SKM-1 treated with dmso at 0.1 percent for 144 hours (cell line): Measurements from ENCODE around the gene CD79B.
"Not testable (repeated sequence)": the region's sequence is repeated elsewhere in the genome, so short reads cannot be mapped to it uniquely, and the experiment has no call there.

ENCODE experiments used
- DNase-seq: peaks from one replicate; lab custom pipeline; 2025; ENCODE audit not compliant: unreplicated experiment; lab: John Stamatoyannopoulos, UW

Gene CD79B

DNA sequence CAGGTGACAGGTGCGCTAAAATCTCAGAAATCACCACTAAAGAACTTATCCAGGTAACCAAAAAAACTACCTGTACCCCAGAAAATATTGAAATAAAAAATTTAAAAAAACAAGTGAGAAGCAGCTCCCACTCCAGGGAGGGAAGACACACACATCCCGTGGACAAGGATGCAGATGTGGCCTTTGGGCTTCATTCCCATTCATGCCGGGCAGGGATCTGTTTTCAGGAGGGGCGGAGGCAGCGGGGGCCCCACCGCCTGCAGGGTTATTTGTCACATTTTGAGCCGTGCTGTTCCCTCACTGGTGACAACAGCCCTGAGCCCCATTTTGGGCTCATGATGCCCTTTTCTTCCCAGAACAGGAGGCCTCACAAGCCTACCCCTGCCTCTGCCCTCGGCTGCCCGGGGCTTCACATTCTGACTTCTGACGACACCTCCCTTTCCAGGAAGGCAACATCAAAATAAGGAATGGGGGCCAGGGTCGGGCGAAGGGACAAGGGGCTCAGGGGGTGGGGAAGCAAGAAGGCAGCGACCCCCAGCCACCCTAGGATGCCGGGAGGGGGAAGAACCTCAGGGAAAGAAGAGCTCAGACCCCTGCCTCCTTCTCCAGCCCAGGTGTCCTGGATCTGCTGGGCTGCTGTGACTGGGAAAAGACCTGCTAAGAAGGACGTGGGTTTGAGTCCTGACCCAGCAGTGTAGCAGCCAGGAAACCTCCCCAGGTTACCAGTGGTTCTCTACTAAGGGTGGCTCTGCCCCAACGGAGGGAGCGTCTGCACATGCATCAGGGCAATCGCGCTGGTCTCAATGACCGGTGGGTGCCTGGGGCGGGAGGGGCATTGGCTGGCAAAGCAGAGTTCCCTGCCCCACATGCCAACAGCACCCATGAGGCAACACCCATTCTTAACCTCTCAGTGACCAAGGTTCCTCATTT lies 2.3 kb upstream of the CD79B start:
- peak; percentile 11 for DNase-seq

DNA sequence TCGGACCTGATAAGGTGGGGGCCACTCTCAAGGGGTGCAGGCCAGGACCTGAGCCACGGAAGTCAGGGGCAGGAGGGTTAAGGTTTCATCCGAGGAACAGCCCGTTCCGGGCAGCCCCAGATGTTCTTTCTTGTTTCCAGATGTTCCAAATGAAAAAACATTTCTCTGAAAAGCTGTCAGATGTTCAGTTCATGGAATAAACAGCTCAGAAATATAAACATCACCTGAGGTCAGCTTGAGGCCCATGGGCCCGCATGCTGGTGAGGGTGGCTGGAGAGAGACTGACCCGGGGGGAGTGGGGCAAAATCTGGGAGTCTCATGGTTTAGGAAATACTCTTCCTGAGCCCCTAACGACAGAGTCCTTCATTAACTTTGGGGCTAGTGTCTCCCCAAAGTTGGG lies 1.5 kb upstream of the CD79B start:
- DNase-seq = no peak

DNA sequence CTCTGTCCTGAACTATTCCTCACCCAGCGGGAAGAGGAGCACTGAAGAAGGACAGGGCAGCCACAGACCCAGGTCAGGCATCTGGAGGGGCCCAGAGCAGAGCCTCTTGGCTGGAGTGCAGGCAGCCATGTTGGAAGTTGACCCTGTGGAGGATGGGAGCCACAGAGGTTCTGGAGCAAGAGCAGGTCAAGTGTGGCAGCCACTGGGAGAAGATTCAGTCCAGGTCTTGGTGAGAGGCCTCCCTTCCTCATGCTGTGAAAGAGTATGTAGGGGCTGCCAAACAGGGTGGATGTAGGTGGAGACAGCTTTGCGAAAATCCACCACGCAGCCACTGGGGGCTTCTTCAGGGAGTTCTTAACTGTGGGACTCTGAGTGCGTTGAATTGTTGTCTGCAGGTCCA lies 590 bp upstream of the CD79B start:
- no peak for DNase-seq

DNA sequence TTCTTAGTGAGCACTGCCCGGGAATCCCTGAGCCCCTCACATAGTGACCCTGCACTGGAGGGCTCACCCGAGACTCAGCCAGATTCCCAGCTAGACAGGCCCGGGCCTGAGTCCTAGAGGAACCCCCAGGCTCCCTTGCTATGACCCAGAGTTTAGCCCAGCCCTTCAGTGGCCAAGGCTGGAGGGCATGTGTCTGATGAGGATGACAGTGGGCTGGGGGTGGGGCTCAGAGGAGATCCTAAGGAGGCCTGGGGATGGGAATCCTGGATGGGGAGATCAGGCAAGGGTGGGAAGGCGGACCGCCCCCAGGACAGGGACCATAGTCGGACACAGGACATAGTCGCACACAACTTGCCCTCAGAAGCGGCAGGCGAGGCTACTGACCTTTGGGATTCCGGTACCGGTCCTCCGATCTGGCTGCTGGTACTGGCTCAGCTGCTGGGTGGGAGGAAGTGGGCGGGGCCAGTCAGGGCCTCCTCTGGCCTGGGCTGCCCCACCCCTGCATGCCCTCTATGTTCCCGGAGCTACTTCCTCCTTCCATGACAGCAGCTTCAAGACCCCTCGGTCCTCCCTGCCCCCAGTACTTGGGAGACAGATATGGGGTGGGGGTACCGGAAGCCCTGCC lies 1.1 kb downstream of the CD79B start:
- peak; percentile 21 for DNase-seq

DNA sequence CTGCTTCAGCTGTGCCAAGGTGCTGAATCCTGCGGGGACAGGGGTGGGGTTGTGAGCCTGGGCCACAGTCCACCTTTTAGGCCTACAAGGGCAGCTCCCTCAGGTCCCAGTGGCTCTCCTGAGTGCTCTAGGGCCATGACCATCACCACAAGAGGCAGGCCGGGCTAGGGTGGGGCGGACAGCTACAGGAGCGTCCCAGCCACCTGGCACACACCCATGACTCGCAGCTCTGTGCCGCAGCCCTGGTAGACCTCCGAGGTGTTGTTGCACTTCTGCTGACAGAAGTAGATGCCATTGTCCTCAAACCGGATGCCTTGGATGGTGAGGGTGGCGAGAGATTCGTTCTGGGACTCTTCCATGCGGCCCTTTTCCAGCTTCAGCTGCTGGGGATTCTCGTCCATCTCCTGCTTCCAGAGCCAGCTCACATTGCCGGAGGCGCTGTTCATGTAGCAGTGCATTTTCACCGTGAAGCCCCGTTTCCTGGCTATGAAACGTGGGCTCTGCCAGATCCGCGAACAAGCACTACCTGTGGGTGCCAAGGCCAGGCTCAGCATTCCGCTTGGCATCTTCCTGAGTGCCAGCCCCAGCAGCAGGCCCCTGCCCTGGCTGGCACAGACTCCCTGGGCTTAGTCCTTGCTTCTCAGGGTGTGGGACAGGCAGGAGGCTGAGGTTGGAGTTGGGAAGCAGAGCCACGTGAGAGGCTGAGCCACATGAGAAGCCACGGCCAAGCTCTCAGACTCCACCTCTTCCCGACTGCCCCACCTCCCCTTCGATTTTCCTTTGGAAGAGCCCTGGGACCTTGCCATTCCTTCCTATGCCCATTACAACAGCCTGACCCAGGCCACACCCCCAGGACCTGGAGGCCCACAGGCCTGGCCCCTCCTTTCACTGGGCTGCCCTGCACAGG lies 2.0 kb downstream of the CD79B start:
- DNase-seq = no peak

DNA sequence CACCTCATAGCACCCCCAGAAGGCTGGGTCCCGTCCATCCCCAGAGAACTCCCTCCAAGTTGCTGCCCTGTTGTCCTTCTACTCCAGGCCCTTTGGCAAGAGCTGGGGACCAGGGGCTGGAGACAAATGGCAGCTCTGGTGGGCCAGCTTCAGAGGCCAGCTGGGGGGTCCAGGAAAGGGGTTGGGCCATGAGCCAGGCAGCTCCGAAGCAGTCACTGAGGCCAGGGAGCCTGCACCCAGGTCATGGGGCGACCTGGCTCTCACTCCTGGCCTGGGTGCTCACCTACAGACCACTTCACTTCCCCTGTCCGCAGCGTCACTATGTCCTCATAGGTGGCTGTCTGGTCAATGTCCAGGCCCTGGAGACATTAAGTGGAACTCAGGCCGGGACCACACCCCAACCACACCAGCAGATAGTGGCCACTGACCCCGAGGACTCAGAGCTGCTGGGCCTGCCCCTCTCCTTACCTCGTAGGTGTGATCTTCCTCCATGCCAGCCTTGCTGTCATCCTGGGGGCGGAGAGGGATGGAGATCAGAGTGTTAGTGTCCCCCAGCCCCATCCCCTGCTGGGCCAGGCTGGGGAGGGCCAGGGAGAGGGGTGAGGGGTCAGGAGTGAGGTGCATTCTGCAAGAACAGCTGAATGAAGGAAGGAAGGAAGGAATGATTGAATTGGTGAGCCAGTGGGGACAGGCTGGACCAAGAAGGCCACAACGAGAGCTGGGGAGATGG lies 3.0 kb downstream of the CD79B start:
- DNase-seq = no peak

DNA sequence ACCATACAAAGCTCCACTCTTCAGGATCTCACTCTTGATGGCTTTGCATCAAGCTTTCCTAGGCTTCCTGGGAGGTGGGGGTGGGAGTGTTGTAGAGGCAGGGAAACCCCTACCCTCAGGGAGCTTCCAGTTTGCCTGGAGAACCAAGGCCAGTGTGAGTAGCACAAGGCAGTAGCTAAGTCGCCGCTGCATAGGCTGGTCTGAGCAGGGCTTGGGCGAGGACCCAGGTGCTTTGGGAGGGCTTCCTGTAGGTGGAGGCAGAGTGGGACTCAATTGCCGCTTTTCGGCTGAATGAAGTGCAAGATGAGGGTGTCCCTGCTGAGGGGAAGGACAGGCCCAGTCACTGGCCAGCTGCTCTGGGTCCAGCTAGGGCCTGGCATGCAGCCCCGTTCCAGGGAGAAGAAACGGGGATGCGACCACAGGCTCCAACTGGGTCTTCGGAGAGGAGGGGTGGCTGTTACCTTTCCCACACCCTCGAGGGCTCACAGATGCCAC lies 3.9 kb downstream of the CD79B start:
- DNase-seq = no peak

DNA sequence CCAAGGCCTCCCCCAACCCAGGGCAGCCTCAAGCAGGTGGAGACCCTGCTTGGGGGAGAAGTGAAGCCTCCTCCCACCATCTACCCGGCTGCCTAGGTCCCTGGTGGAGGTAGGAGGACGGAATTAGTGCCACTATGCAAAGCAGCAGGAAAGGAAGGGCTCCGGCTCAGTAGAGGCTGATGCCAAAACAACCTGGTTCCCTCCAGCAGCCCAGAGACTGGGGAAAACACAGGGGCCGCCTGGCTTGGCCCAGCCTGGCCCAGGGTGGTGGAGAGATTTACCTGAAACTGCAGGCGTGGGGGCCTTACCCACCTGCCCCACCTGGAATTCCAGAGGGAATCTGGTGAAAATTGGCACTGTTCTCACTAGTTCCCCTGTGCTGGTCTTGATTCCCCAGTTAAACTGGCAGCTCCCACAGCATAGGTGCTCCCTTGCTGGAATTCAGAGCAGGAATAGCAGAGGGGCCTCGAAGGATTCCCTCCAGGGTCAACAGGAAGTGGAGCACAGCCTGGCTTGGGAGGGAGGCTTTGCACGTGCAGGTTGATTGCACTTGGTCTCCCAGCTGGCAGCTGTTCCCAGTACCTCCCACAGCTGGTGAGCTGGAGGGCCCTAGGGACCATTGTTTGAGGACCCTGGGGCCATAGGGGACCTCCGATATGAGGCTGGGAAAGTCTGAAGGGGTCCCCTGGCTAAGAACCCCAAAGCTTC lies 4.5 kb downstream of the CD79B start:
- DNase-seq = no peak

DNA sequence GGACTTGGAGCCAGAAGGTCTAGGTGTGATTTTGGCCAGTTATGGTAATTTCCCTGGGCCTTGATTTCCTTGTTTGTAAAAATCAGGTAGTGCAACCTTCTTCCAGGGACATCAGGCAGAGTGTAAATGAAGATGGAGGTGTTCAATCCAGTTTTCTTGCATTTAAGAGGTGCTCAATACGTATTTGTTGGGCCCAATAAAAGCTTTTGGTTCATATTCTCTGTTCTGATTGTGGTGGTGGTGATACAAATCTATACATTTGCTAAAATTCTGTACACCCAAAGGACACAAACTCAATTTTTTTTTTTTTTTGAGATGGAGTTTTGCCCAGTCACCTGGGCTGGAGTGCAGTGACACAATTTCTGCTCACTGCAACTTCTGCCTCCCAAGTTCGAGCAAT lies 6.0 kb downstream of the CD79B start:
- no peak for DNase-seq

DNA sequence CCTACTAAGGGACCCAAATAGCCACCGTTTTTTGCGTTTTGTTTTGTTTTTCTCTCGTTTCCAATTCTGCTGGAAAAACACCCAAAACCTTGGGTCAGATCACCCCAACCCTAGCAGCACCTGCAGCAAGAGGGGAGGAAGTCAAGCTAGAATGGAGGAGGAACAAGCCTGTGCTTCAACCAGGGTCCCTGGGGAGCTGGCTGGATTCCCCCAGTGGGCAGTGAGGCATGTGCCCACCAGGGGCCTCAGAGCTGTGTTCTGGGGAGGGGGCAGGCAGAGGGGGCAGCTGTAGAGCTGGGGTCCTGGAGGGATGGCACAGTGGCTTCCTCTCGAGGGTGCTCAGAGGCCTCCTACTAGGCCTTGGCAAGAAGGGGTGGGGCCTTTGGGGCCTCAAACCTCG lies 6.5 kb downstream of the CD79B start:
- no peak for DNase-seq

DNA sequence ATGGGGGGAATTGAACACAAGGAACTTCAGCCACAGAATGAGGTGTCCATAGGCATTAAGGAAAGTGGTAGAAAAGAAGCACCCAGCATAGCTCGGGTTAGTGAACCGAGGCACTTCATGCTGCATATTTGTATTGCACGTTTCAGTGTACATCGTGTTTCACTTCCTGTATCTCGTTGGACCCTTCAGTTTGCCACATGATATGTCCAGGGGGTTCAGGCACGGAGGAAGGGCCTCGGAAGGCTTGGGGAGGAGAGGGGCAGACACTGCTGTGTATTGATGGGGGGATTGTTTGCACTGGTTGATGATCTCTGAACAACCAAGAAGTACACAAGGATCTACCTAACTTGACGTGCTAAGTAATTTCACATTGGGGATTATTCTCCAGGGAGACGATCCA lies 9.7 kb downstream of the CD79B start:
- not testable (repeated sequence) for DNase-seq

DNA sequence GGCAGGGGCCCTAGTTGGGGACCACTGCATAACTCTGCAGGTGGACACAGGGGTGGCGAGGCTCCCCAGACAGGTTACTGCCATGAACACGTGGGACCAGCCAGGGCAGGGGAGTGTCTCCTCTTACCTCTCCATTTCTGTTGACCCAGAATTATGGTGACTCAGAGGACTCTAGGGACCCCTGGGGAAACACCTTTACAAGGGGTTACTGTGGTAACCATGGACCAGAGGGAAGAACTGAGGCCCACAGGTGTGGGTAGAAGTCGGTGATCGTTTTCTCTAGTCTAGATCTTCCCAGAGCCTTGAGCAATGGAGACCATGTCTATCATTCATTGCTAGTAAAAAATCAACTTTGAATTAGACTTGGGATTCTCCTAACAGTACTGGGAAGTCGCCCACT lies 11.4 kb downstream of the CD79B start:
- not testable (repeated sequence) for DNase-seq

DNA sequence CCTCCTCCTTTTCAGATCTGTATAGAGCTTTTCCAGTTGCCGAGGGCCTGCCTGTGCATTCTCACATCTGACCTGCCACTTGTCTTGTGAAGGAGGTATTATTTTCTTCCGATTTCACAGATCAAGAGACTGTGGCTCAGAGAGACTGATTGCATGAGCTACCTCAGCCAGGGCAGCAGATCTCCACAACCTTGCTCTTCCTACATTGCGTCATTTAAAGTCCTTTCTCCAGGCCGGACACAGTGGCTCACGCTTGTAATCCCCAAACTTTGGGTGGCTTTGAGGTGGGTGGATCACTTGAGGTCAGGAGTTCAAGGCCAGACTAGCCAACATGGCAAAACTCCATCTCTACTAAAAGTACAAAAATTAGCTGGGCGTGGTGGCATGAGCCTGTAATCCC lies 12.1 kb downstream of the CD79B start:
- not testable (repeated sequence) for DNase-seq

DNA sequence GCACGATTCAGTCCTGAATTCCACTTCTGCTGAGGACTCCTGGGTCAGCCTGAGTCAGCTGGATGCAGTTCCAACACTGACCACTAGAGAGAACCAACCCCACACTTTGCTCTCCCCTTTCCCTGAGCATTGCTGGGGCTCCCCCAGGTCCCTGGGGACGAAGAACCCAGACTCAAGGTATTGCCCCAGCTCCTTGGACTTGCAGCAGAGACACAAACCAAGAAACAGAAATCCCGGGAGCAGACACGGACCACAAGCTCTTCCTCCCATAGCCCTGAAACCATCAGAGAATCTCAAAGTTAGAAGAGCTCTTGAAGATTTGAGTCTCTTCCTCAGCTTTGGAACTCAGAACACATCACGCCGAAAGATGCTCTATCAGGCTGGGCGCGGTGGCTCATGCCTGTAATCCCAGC lies 12.8 kb downstream of the CD79B start:
- DNase-seq = peak; percentile 61

DNA sequence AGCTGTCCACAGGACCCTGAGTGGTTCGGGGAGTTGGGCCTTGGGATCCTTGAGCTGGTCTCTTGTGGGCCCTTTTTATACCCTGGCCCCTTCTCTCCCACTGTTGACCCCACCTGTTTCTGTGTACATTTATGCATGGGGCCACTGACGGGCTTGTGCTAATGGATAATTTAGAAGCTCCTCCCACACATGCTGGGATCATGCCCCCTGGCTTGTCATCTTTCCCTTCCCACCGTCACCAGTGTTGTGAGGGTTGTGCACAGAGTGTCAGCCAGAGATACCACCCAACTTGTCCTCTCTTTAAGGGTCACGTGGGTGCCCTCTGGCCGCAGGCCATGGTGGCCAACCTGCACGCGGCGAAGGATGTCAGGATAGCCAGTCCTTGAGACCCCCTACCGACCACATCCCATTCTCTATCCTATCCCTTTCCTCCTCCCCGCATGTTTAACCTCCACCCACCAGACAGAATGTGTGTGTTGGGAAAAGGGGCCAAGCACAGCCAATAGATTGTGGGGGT lies 13.3 kb downstream of the CD79B start, which contains the start of gene GH1:
Gene GH1 (minus strand): TSS at position 51 of the 517 bp plus-strand sequence. CDS start 63 bp downstream, outside the sequence.
- not testable (repeated sequence) for DNase-seq

DNA sequence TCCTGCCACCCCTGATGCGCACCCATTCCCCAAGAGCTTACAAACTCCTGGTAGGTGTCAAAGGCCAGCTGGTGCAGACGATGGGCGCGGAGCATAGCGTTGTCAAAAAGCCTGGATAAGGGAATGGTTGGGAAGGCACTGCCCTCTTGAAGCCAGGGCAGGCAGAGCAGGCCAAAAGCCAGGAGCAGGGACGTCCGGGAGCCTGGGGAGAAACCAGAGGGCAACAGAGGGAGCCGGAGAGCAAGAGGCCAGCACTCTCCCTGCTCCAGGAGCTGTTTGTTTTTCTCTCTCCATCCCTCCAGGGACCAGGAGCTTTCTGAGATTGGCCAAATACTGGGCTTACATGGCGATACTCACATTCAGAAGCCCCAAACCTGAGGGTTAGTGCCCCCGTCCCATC lies 13.8 kb downstream of the CD79B start:
- no peak for DNase-seq

DNA sequence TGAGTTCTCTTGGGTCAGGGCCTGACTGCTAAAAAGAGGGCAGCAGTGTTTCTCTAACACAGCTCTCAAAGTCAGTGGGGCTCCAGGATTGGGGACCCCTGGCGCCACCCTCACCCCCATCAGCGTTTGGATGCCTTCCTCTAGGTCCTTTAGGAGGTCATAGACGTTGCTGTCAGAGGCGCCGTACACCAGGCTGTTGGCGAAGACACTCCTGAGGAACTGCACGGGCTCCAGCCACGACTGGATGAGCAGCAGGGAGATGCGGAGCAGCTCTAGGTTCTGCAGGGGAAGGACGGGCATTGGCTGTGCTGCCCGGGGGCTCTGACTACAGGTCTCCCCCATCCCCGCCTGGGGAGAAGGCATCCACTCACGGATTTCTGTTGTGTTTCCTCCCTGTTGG lies 14.5 kb downstream of the CD79B start:
- DNase-seq = no peak

DNA sequence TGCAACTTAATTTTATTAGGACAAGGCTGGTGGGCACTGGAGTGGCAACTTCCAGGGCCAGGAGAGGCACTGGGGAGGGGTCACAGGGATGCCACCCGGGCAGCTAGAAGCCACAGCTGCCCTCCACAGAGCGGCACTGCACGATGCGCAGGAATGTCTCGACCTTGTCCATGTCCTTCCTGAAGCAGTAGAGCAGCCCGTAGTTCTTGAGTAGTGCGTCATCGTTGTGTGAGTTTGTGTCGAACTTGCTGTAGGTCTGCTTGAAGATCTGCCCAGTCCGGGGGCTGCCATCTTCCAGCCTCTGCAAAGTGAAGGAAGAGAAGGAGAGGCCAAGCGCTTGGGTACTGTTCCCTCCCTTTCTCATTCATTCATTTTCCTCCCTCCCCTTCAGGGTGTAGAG lies 14.9 kb downstream of the CD79B start:
- not testable (repeated sequence) for DNase-seq

DNA sequence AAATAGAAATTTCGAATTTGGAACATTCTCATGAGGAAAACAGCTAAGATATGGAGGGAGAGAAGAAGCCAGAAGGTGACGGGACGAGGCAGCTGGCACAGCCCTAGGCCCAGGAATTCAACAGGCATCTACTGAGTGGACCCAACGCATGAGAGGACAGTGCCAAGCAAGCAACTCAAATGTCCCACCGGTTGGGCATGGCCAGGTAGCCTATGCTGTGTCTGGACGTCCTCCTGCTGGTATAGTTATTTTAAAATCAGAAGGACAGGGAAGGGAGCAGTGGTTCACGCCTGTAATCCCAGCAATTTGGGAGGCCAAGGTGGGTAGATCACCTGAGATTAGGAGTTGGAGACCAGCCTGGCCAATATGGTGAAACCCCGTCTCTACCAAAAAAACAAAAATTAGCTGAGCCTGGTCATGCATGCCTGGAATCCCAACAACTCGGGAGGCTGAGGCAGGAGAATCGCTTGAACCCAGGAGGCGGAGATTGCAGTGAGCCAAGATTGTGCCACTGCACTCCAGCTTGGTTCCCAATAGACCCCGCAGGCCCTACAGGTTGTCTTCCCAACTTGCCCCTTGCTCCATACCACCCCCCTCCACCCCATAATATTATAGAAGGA lies 15.5 kb downstream of the CD79B start:
- no peak for DNase-seq
